Gastrocnemius medialis (tissue), 4 donors: ENCODE data around the gene IPCEF1. TPM values are rescaled to one million over a fixed set of nuclear protein-coding genes. Genes with fewer than 3 reads are reported as not detected.

ENCODE experiments used
- ATAC-seq, 2 donors: fragments of 150-250 bp; one replicate each; pipeline ENCODE4 v1.9.1; 2016
- DNase-seq, 2 donors: peaks; one replicate each; pipeline ENCODE4 v3.0.0-alpha.2; 2019
- H3K27ac ChIP-seq, 4 donors: fragments of 200-600 bp; sonication (generic); 1 replicate in 1 of 4; 2 replicates in 3 of 4; pipeline ENCODE4 v1.5.1; 2016 to 2018; ENCODE audit warnings: mild to moderate bottlenecking in 2 of 4, moderate library complexity in 1 of 4
- H3K27me3 ChIP-seq, 3 donors: fragments of 200-600 bp; sonication (generic) in 2 of 3; 1 replicate in 1 of 3; 2 replicates in 2 of 3; pipeline versions ENCODE4 v1.5.1 to v1.6.0; 2016 to 2019; ENCODE audit warnings: mild to moderate bottlenecking in 1 of 3, moderate library complexity in 1 of 3
- H3K36me3 ChIP-seq, 2 donors: fragments of 200-600 bp; sonication (generic) in 1 of 2; one replicate each; pipeline ENCODE4 v1.5.1; 2017 to 2018
- H3K4me1 ChIP-seq, 2 donors: fragments of 200-600 bp; sonication (generic) in 1 of 2; one replicate each; pipeline ENCODE4 v1.5.1; 2016 to 2017; ENCODE audit warnings: mild to moderate bottlenecking in 2 of 2
- H3K4me3 ChIP-seq, 4 donors: fragments of 200-600 bp; sonication (generic) in 3 of 4; 1 replicate in 1 of 4; 2 replicates in 3 of 4; pipeline ENCODE4 v1.5.1; 2016 to 2019; ENCODE audit warnings: mild to moderate bottlenecking in 2 of 4
- H3K9me3 ChIP-seq, 3 donors: fragments of 200-600 bp; sonication (generic) in 2 of 3; 1 replicate in 1 of 3; 2 replicates in 2 of 3; pipeline ENCODE4 v1.5.1; 2016 to 2019
- POLR2A ChIP-seq, 2 donors: fragments of 450-650 bp; IDR thresholded peaks; one replicate each; pipeline ENCODE4 v1.6.1; 2017; ENCODE audit warnings: antibody characterized with exemption in 2 of 2, mild to moderate bottlenecking in 2 of 2, moderate library complexity in 2 of 2
- in situ Hi-C, 4 donors: fragments of 200-750 bp; cut with MboI; loops; one replicate each; pipeline versions ENCODE4 v1.15.0 to v1.8.0; 2017; ENCODE audit warnings: low sequenced_read_pairs in 4 of 4
- intact Hi-C: fragments of 100-400 bp; cut with DNase I; formaldehyde crosslinking; loops from one replicate; pipeline ENCODE4 v1.15.1; 2023; ENCODE audit warnings: low total_unique reads
- total RNA-seq, 4 donors: library from RNA; depleted of rRNA; stranded (reverse); fragments of >200 nt; gene quantifications; one replicate each; pipeline versions ENCODE4 v1.1.0 to v1.2.3, GENCODE V29; 2016
- TF ChIP-seq, protein P1 (sequence below), 5 experiments: fragments of 450-650 bp in 3 of 5; fragments of 200-600 bp in 2 of 5; sonication (generic) in 2 of 5; IDR thresholded peaks in 4 of 5; conservative IDR thresholded peaks in 1 of 5; 1 replicate in 4 of 5; 2 replicates in 1 of 5; pipeline ENCODE4 v1.5.1; 2016 to 2019; ENCODE audit warnings: antibody characterized with exemption in 5 of 5, mild to moderate bottlenecking in 3 of 5, moderate library complexity in 3 of 5

Gene IPCEF1
- total RNA-seq, 4 donors from 2014 or later: 0.24 to 0.85 TPM; not detected in 2

DNA sequence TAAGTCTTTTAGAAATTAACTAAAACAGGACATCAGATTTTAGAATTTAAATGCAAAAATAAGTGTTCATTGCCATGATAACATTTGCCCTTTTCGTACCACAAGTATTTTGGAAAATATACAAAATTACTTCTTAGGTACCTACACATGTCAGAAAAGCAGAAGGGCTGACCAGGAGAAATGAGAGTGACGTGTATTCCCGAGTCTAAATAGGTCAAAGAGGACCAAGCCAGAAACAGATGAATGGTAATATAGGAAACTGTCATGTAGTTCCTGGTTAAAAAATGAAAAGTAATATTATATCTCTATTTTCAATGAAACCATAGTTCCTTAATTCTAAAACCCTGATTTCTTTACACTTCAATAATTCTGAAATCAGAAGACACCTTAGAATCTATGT lies 126.2 kb downstream of the IPCEF1 start:
- no peaks in the 10 kb centered on the region for H3K36me3 ChIP-seq
- no peak for ATAC-seq
- no peak for TF ChIP-seq POLR2A (IDR thresholded peaks at IDR 0.05)
- TF ChIP-seq, protein P1, sequence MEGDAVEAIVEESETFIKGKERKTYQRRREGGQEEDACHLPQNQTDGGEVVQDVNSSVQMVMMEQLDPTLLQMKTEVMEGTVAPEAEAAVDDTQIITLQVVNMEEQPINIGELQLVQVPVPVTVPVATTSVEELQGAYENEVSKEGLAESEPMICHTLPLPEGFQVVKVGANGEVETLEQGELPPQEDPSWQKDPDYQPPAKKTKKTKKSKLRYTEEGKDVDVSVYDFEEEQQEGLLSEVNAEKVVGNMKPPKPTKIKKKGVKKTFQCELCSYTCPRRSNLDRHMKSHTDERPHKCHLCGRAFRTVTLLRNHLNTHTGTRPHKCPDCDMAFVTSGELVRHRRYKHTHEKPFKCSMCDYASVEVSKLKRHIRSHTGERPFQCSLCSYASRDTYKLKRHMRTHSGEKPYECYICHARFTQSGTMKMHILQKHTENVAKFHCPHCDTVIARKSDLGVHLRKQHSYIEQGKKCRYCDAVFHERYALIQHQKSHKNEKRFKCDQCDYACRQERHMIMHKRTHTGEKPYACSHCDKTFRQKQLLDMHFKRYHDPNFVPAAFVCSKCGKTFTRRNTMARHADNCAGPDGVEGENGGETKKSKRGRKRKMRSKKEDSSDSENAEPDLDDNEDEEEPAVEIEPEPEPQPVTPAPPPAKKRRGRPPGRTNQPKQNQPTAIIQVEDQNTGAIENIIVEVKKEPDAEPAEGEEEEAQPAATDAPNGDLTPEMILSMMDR (IDR thresholded peaks at IDR 0.05 in 4 of 5, conservative IDR thresholded peaks at IDR 0.05 in 1 of 5): no peak
- no peak overlapping the region for H3K4me3 ChIP-seq
- H3K27ac ChIP-seq: no peak overlapping the region
- intact Hi-C loops: no loop called here
- no peaks in the 10 kb centered on the region for H3K4me1 ChIP-seq
- DNase-seq: no peak
- in situ Hi-C loops: no loop called here
- no peaks in the 10 kb centered on the region for H3K9me3 ChIP-seq
- no peaks in the 10 kb centered on the region for H3K27me3 ChIP-seq

DNA sequence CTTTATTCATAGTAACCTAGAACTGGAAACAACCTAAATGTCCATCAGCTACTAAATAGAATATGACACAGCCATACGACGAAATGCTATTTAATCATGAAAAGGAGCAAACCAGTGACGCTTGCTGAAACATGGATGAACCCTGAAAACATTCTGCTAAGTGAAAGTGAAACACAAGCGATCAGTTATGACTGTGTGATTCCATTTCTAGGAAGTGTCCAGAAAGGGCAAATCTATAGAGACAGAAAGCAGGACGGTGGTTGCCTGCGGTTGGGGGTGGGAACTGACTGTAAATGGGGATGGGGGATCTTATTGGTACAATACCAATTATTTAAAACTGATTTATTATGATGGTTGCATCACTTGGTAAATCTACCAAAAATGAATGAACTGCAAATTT lies 126.8 kb downstream of the IPCEF1 start:
- Histone ChIP-seq H3K27me3 (no peaks in the 10 kb centered on the region), H3K27ac (no peak overlapping the region), H3K4me3 (no peak overlapping the region), H3K9me3 (no peaks in the 10 kb centered on the region), H3K36me3 (no peaks in the 10 kb centered on the region), H3K4me1 (no peaks in the 10 kb centered on the region)
- TF ChIP-seq, protein P1 (IDR thresholded peaks at IDR 0.05 in 4 of 5, conservative IDR thresholded peaks at IDR 0.05 in 1 of 5): no peak
- no peak for TF ChIP-seq POLR2A (IDR thresholded peaks at IDR 0.05)
- in situ Hi-C loops: no loop called here
- ATAC-seq (no peak), DNase-seq (no peak)
- intact Hi-C loops: no loop called here

DNA sequence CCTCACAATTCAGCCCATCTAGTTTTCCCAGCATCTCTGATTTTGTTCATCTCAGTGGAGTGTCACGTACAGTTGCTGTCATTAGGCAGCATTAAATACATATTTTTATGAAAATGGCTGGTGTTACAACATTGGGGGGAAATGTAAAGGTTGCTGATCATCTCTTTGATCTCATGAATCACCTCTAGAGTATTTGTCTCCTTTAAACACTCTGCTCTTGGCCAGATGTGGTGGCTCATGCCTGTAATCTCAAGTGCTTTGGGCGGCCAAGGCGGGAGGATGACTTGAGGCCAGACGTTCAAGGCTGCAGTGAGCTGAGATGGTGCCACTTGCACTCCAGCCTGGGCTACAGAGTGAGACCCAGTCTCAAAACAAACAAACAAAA lies 128.1 kb downstream of the IPCEF1 start:
- in situ Hi-C loops (no loop called here), intact Hi-C loops (no loop called here)
- TF ChIP-seq, protein P1 (IDR thresholded peaks at IDR 0.05 in 4 of 5, conservative IDR thresholded peaks at IDR 0.05 in 1 of 5): no peak
- no peak for TF ChIP-seq POLR2A (IDR thresholded peaks at IDR 0.05)
- H3K27ac ChIP-seq: no peak overlapping the region
- no peak for ATAC-seq
- H3K27me3 ChIP-seq: no peaks in the 10 kb centered on the region
- no peaks in the 10 kb centered on the region for H3K36me3 ChIP-seq
- no peak overlapping the region for H3K4me3 ChIP-seq
- no peak for DNase-seq
- no peaks in the 10 kb centered on the region for H3K4me1 ChIP-seq
- H3K9me3 ChIP-seq: no peaks in the 10 kb centered on the region

DNA sequence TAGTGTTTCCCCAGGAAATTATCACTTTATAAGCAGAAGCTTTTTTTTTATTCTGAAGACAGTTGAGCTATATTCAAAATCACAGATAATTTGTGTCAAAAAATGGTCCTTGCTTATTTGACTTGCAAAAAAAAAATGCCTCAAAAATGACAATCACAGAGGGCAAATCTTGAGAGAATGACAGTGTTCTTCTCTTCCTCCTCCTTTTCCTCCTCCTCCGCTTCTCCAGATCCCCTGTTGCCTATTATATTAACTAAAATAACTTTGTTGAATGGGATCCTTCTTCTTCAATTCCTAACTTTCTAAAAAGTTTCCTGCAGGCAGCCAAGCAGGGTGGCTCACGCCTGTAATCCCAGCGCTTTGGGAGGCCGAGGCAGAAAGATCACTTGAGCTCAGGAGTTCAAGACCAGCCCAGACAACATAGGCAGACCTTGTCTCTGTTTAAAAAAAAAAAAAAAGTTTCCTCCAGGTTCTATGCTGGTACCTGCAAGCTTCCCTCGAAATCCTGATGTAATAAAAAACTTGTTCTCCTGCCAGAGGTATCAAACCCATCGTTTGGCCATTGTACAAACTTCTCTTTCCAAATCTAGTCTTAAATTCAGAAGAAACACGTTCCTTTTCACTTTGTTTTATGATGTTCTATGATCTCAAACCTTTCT lies 128.6 kb downstream of the IPCEF1 start:
- DNase-seq: no peak
- TF ChIP-seq POLR2A (IDR thresholded peaks at IDR 0.05): no peak
- TF ChIP-seq, protein P1 (IDR thresholded peaks at IDR 0.05 in 4 of 5, conservative IDR thresholded peaks at IDR 0.05 in 1 of 5): no peak
- intact Hi-C loops: no loop called here

DNA sequence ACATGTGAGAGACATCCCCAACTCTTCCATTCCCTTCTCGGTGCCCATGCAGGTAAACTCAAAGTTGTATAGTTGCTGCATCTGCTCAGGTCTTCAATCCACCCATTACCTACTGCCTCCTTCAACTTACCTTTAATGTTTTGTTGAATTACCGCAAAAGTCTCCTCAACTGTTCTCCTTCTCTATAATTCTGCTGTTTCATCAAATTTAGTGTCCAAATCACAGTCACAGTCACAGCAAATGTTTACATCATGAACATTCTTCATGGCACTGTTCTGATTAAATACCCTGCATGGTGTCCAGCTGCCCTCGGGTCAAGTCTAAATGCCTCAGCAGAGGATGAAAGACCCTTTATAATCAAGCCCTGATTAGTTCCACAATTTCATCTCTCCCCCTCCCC lies 130.1 kb downstream of the IPCEF1 start:
- DNase-seq (no peak), ATAC-seq (no peak)
- in situ Hi-C loops: no loop called here
- H3K4me1 ChIP-seq: no peaks in the 10 kb centered on the region
- H3K27ac ChIP-seq: no peak overlapping the region
- no peak overlapping the region for H3K4me3 ChIP-seq
- no peaks in the 10 kb centered on the region for H3K27me3 ChIP-seq
- H3K9me3 ChIP-seq: no peaks in the 10 kb centered on the region
- TF ChIP-seq POLR2A (IDR thresholded peaks at IDR 0.05): no peak
- TF ChIP-seq, protein P1 (IDR thresholded peaks at IDR 0.05 in 4 of 5, conservative IDR thresholded peaks at IDR 0.05 in 1 of 5): no peak
- intact Hi-C loops: no loop called here
- no peaks in the 10 kb centered on the region for H3K36me3 ChIP-seq

More for the DNA sequence above, 128.6 kb downstream of the IPCEF1 start:
- no peaks in the 10 kb centered on the region for H3K36me3 ChIP-seq
- ATAC-seq: no peak
- no peaks in the 10 kb centered on the region for H3K9me3 ChIP-seq
- in situ Hi-C loops: no loop called here
- H3K4me3 ChIP-seq: no peak overlapping the region
- H3K27me3 ChIP-seq: no peaks in the 10 kb centered on the region
- no peaks in the 10 kb centered on the region for H3K4me1 ChIP-seq
- H3K27ac ChIP-seq: no peak overlapping the region
